Adrenal gland (tissue), 12 donors: ENCODE results near the gene TSPAN3. TPM values are rescaled to one million over a fixed set of nuclear protein-coding genes. Genes with fewer than 3 reads are reported as not detected.

ENCODE experiments used
- DNase-seq, 7 donors: peaks; one replicate each; pipeline ENCODE4 v3.0.0-alpha.2; 2019 to 2020
- H3K27ac ChIP-seq, 5 donors: fragments of 200-600 bp; sonication (generic) in 4 of 5; 1 replicate in 3 of 5; 2 replicates in 2 of 5; pipeline versions ENCODE4 v1.5.1 to v1.8.0; 2016 to 2020; ENCODE audit warnings: mild to moderate bottlenecking in 1 of 5
- H3K27me3 ChIP-seq: fragments of 200-600 bp; 2 replicates; pipeline ENCODE4 v1.8.0; 2021
- H3K36me3 ChIP-seq, 2 donors: fragments of 200-600 bp; replicated peaks in 1 of 2; 1 replicate in 1 of 2; 2 replicates in 1 of 2; pipeline versions ENCODE4 v1.5.1 to v1.8.0; 2018 to 2022
- H3K4me1 ChIP-seq, 2 donors: fragments of 200-600 bp; replicated peaks in 1 of 2; 1 replicate in 1 of 2; 2 replicates in 1 of 2; pipeline versions ENCODE4 v1.5.1 to v1.8.0; 2018 to 2021
- H3K4me3 ChIP-seq, 4 donors: fragments of 200-600 bp; sonication (generic) in 3 of 4; one replicate each; pipeline ENCODE4 v1.5.1; 2016 to 2018
- H3K9me3 ChIP-seq, 3 donors: fragments of 200-600 bp; sonication (generic) in 1 of 3; replicated peaks in 1 of 3; 1 replicate in 2 of 3; 2 replicates in 1 of 3; pipeline versions ENCODE4 v1.5.1 to v1.8.0; 2016 to 2021
- POLR2A ChIP-seq, 2 donors: fragments of 450-650 bp; IDR thresholded peaks; one replicate each; pipeline ENCODE4 v1.6.1; 2017; ENCODE audit warnings: antibody characterized with exemption in 2 of 2, mild to moderate bottlenecking in 2 of 2, moderate library complexity in 1 of 2
- WGBS, 4 donors: extraction: QIAGEN DNeasy Blood & Tissue Kit in 2 of 4; methylation state at CpG; one replicate each; pipeline versions ENCODE4 v1.1.5 to v1.1.7; 2013 to 2017; 5-methylcytosine and 5-hydroxymethylcytosine counted together
- intact Hi-C, 2 donors: fragments of 100-400 bp; cut with DNase I; formaldehyde crosslinking; loops; one replicate each; pipeline versions ENCODE4 v1.14.1 to v1.15.0; 2022 to 2023
- polyA plus RNA-seq, 3 donors: library from polyadenylated mRNA; stranded (reverse); fragments of 200-250 nt in 2 of 3; fragments of 350-450 nt in 1 of 3; fragmentation: Illumina TruSeq in 1 of 3; extraction: RNeasy Lipid Tissue Mini Kit (QIAGEN cat#74804) in 1 of 3; gene quantifications; one replicate each; pipeline ENCODE4 v1.2.3, GENCODE V29; 2013 to 2014
- total RNA-seq, 9 donors: library from RNA; depleted of rRNA in 4 of 9; stranded (reverse); fragments of >200 nt in 4 of 9; fragments of 120-200 nt in 1 of 9; fragmentation: NEBNext Ultra II Directional in 1 of 9; extraction: Animal tissue kit (Norgen Biotek cat#: 25700) in 1 of 9; gene quantifications; one replicate each; pipeline versions ENCODE4 v1.1.0 to v1.2.4, GENCODE V29; 2013 to 2023
- TF ChIP-seq, protein P1 (sequence below), 6 experiments: fragments of 450-650 bp in 4 of 6; fragments of 200-600 bp in 2 of 6; sonication (generic) in 1 of 6; IDR thresholded peaks; 1 replicate in 5 of 6; 2 replicates in 1 of 6; pipeline versions ENCODE4 v1.5.1 to v1.8.0; 2016 to 2021; ENCODE audit warnings: antibody characterized with exemption in 6 of 6, mild to moderate bottlenecking in 2 of 6, moderate library complexity in 1 of 6
- donor health status: healthy with polysubstance abuse.
- donor health status: Bipolar disorder and iron deficiency.
- donor health status: DM: yes; HTN: yes; CAD: no.
- donor health status: DM: no; HTN: no; CAD: no.
- donor health status: DM: no; HTN: no; CAD: no.
- donor health status: DM: yes; HTN: yes; CAD: no.

Gene TSPAN3
- total and polyA plus RNA-seq, 12 donors = 129 to 464 (median 229) TPM

- 92 to 98% (median 94%) methylated on average over 10 to 22 of the region's 22 CpGs for WGBS, 4 donors
Measured at GRCh38 chr15:77036537-77037387, 34.1 kb downstream of the TSPAN3 start.

GRCh38 chr15:77035999-77036471 is 34.9 kb downstream of the TSPAN3 start:
- intact Hi-C loops = loop anchor here in 1 of 2 donors (10.0 kb wide), 2 partner anchors 51 to 459 kb away; no protein-coding TSS in a partner anchor

More at GRCh38 chr15:77036537-77037387, 34.1 kb downstream of the TSPAN3 start:
- peak in 4 of 7 donors; percentile 6 to 51 (median 16) for DNase-seq
- no peak for TF ChIP-seq POLR2A (IDR thresholded peaks at IDR 0.05)
- TF ChIP-seq, protein P1, sequence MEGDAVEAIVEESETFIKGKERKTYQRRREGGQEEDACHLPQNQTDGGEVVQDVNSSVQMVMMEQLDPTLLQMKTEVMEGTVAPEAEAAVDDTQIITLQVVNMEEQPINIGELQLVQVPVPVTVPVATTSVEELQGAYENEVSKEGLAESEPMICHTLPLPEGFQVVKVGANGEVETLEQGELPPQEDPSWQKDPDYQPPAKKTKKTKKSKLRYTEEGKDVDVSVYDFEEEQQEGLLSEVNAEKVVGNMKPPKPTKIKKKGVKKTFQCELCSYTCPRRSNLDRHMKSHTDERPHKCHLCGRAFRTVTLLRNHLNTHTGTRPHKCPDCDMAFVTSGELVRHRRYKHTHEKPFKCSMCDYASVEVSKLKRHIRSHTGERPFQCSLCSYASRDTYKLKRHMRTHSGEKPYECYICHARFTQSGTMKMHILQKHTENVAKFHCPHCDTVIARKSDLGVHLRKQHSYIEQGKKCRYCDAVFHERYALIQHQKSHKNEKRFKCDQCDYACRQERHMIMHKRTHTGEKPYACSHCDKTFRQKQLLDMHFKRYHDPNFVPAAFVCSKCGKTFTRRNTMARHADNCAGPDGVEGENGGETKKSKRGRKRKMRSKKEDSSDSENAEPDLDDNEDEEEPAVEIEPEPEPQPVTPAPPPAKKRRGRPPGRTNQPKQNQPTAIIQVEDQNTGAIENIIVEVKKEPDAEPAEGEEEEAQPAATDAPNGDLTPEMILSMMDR (IDR thresholded peaks at IDR 0.05) = no peak
- Histone ChIP-seq H3K9me3 (no peaks in the 10 kb centered on the region), H3K4me3 (no peak overlapping the region), H3K27me3 (no peaks in the 10 kb centered on the region), H3K27ac (no peak overlapping the region), H3K4me1 (no peaks in the 10 kb centered on the region), H3K36me3 (peaks cover 0 to 3% of the 10 kb centered on the region in 2 donors)
- intact Hi-C loops = loop anchor here in 1 of 2 donors (10.0 kb wide), 2 partner anchors 52 to 458 kb away; no protein-coding TSS in a partner anchor

GRCh38 chr15:77035584-77035983 is 35.3 kb downstream of the TSPAN3 start:
- intact Hi-C loops = loop anchor here in 1 of 2 donors (10.0 kb wide), 2 partner anchors 51 to 459 kb away; no protein-coding TSS in a partner anchor
- H3K36me3 ChIP-seq = no peaks in the 10 kb centered on the region
- H3K27ac ChIP-seq = no peak overlapping the region
- TF ChIP-seq, protein P1 (IDR thresholded peaks at IDR 0.05) = no peak
- TF ChIP-seq POLR2A (IDR thresholded peaks at IDR 0.05) = no peak
- H3K4me3 ChIP-seq = no peak overlapping the region
- 93 to 98% (median 96%) methylated on average over 8 to 9 of the region's 9 CpGs for WGBS, 4 donors
- no peaks in the 10 kb centered on the region for H3K27me3 ChIP-seq
- peak in 3 of 7 donors; percentile 6 to 16 (median 14) for DNase-seq
- H3K4me1 ChIP-seq = no peaks in the 10 kb centered on the region
- H3K9me3 ChIP-seq = no peaks in the 10 kb centered on the region

More at GRCh38 chr15:77035999-77036471, 34.9 kb downstream of the TSPAN3 start:
- Histone ChIP-seq H3K4me1 (no peaks in the 10 kb centered on the region), H3K27ac (no peak overlapping the region), H3K36me3 (no peaks in the 10 kb centered on the region), H3K27me3 (no peaks in the 10 kb centered on the region), H3K4me3 (no peak overlapping the region), H3K9me3 (no peaks in the 10 kb centered on the region)
- DNase-seq = peak in 4 of 7 donors; percentile 6 to 50 (median 32)
- TF ChIP-seq, protein P1 (IDR thresholded peaks at IDR 0.05) = no peak
- TF ChIP-seq POLR2A (IDR thresholded peaks at IDR 0.05) = no peak
- 71 to 93% (median 75%) methylated on average over 6 to 13 of the region's 13 CpGs for WGBS, 4 donors
